Activated B cell treated with CpG ODN at 0.5 μM for 24 hours (primary cell): ENCODE data around the gene CDK14. TPM values are rescaled to one million over a fixed set of nuclear protein-coding genes. Genes with fewer than 3 reads are reported as not detected.

Experiments used
- ATAC-seq: fragments of 200-7000 bp; cut with Tn5 transposase; one replicate; pipeline ENCODE4 v1.10.0; 2021; ENCODE audit warnings: low read depth, mild to moderate bottlenecking, moderate library complexity
- CTCF ChIA-PET: fragments of 350-600 bp; sonication (Branson Sonifier 250); formaldehyde crosslinking; loops from one replicate; lab custom pipeline; 2021; ENCODE audit warnings: antibody characterized with exemption; lab: Charles Lee
- POLR2A ChIA-PET: fragments of 350-600 bp; sonication (Branson Sonifier 250); formaldehyde crosslinking; loops from one replicate; lab custom pipeline; 2021; ENCODE audit warnings: antibody characterized with exemption; lab: Charles Lee
- DNase-seq: peaks from one replicate; pipeline ENCODE4 v3.0.0; 2022
- H3K27ac Mint-ChIP-seq: one replicate; pipeline ENCODE4 v1.8.0; 2020; ENCODE audit warnings: mixed read lengths
- H3K27me3 Mint-ChIP-seq: one replicate; pipeline ENCODE4 v1.8.0; 2021; ENCODE audit warnings: mixed read lengths
- H3K36me3 Mint-ChIP-seq: one replicate; pipeline ENCODE4 v1.8.0; 2021; ENCODE audit warnings: low read depth, mixed read lengths
- H3K4me1 Mint-ChIP-seq: one replicate; pipeline ENCODE4 v1.8.0; 2021; ENCODE audit warnings: mixed read lengths
- H3K4me3 Mint-ChIP-seq: one replicate; pipeline ENCODE4 v1.8.0; 2020; ENCODE audit warnings: mild to moderate bottlenecking, mixed read lengths
- H3K9me3 Mint-ChIP-seq: one replicate; pipeline ENCODE4 v1.8.0; 2020; ENCODE audit warnings: mixed read lengths
- intact Hi-C: fragments of 100-400 bp; cut with micrococcal nuclease; formaldehyde crosslinking; loops from one replicate; pipeline ENCODE4 v1.15.1; 2024
- total RNA-seq: library from RNA; stranded (reverse); gene quantifications from 2 replicates; pipeline ENCODE4 v1.2.3, GENCODE V29; 2022
- TF ChIP-seq, protein P1 (sequence below): fragments of 200-600 bp; IDR thresholded peaks from one replicate; pipeline ENCODE4 v1.8.0; 2022; ENCODE audit warnings: antibody characterized with exemption, mild to moderate bottlenecking

The CDK14 gene
- total RNA-seq, 1 donor from 2014 or later: 140 TPM

DNA sequence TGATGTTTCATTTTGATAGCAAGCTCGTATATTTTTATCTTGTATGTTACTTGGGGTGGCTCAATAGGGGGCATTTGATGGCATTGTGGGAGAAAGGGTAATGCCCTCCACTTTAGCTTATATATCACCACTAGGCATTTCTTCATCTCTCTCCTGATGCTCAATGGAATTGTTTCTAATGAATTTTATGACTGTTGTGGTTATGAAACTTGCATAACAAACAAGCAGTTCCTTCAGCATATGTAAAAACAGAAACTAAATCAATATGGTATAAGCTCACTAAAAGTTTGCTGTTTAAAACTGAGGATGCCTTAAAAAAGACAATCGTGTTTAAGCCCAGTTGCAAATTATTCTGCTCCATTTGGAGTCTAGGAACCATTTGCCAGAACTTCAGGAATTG lies 75.5 kb downstream of the CDK14 start:
- Mint-ChIP-seq H3K4me1 (peaks cover 16% of the 10 kb centered on the region), H3K27ac (no peak overlapping the region), H3K27me3 (no peaks in the 10 kb centered on the region), H3K9me3 (no peaks in the 10 kb centered on the region), H3K4me3 (no peak overlapping the region), H3K36me3 (no peaks in the 10 kb centered on the region)
- intact Hi-C loops: no loop called here
- DNase-seq (no peak), ATAC-seq (no peak)
- ChIA-PET CTCF (interaction anchor here (0.8 to 1.6 kb wide), 2 partner anchors 9 to 120 kb away, joined by 3 read pairs; no protein-coding TSS in a partner anchor), POLR2A (interaction anchor here (0.7 kb wide), 2 partner anchors 36 to 91 kb away, joined by 3 to 4 read pairs; no protein-coding TSS in a partner anchor)
- TF ChIP-seq, protein P1, sequence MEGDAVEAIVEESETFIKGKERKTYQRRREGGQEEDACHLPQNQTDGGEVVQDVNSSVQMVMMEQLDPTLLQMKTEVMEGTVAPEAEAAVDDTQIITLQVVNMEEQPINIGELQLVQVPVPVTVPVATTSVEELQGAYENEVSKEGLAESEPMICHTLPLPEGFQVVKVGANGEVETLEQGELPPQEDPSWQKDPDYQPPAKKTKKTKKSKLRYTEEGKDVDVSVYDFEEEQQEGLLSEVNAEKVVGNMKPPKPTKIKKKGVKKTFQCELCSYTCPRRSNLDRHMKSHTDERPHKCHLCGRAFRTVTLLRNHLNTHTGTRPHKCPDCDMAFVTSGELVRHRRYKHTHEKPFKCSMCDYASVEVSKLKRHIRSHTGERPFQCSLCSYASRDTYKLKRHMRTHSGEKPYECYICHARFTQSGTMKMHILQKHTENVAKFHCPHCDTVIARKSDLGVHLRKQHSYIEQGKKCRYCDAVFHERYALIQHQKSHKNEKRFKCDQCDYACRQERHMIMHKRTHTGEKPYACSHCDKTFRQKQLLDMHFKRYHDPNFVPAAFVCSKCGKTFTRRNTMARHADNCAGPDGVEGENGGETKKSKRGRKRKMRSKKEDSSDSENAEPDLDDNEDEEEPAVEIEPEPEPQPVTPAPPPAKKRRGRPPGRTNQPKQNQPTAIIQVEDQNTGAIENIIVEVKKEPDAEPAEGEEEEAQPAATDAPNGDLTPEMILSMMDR: no peak

DNA sequence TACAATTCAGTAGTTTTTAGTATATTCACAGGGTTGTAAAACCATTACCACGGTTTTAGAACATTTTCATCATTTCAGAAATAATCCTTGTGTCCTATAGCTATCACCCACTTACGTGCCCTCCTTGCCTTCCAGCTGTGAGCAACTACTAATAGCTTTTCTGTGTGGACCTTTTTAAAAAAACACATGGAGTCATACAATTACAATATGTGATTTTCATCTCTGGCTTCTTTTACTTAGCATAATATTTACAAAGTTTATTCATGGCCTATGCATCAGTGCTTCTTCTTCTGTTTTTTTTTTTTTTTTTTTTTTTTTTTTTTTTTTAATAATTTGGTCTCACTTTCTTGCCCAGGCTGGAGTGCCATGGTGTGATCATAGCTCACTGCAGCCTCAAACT lies 76.1 kb downstream of the CDK14 start:
- TF ChIP-seq, protein P1: no peak
- intact Hi-C loops: no loop called here
- Mint-ChIP-seq H3K4me3 (no peak overlapping the region), H3K9me3 (no peaks in the 10 kb centered on the region), H3K27ac (no peak overlapping the region), H3K36me3 (no peaks in the 10 kb centered on the region), H3K4me1 (peaks cover 16% of the 10 kb centered on the region), H3K27me3 (no peaks in the 10 kb centered on the region)
- ChIA-PET CTCF (interaction anchor here (0.8 kb wide), 1 partner anchor 120 kb away, joined by 3 read pairs; no protein-coding TSS in a partner anchor), POLR2A (interaction anchor here (0.6 kb wide), 1 partner anchor 17 kb away, joined by 3 read pairs; no protein-coding TSS in a partner anchor)
- ATAC-seq: no peak
- no peak for DNase-seq

DNA sequence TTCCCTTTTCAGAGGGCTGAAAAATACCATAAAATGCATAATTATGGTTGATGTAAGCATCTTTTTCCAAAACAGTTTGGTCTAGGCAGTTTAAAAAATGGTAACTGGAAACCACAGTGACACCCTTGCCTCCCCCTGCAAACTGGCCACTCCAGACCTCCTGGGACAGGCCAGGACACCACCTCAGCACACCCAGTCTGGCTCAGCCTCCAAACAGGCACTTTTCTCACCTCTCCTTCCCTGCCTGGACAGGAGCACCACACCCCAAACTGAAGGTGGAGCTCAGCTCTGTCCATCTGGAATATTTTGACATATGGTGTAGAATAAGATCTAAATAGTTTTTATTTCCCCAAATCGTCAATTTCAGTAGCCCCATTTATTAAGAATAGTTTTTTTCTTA lies 78.5 kb downstream of the CDK14 start:
- Mint-ChIP-seq H3K9me3 (no peaks in the 10 kb centered on the region), H3K4me3 (no peak overlapping the region), H3K4me1 (peaks cover 18% of the 10 kb centered on the region), H3K27me3 (no peaks in the 10 kb centered on the region), H3K36me3 (no peaks in the 10 kb centered on the region), H3K27ac (no peak overlapping the region)
- ATAC-seq (no peak), DNase-seq (no peak)
- ChIA-PET POLR2A (no interaction called here), CTCF (no interaction called here)
- intact Hi-C loops: no loop called here
- TF ChIP-seq, protein P1: no peak

DNA sequence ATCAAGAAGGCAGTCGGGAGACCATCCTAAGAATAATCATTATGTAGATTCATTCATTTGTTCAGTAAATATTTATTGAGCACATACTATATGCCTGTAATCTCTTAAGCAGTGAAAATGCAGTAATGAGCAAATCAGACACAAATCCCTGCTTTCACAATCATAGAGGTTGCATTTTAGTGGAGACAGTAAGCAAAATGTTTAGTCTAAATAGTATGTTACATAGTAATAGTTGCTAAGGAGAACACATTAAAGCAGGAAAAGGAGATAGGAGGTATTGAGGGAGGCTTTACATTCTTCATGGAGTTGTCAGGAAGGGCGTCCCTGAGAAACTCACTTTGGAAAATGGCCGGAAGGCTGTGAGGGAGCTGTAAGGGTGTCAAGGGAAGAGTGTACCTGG lies 79.9 kb downstream of the CDK14 start:
- TF ChIP-seq, protein P1: no peak
- intact Hi-C loops: no loop called here
- H3K27me3 Mint-ChIP-seq: no peaks in the 10 kb centered on the region
- H3K27ac Mint-ChIP-seq: no peak overlapping the region
- no peak overlapping the region for H3K4me3 Mint-ChIP-seq
- ATAC-seq (no peak), DNase-seq (no peak)
- peaks cover 13% of the 10 kb centered on the region for H3K4me1 Mint-ChIP-seq
- no peaks in the 10 kb centered on the region for H3K9me3 Mint-ChIP-seq
- ChIA-PET CTCF (no interaction called here), POLR2A (no interaction called here)
- H3K36me3 Mint-ChIP-seq: no peaks in the 10 kb centered on the region

DNA sequence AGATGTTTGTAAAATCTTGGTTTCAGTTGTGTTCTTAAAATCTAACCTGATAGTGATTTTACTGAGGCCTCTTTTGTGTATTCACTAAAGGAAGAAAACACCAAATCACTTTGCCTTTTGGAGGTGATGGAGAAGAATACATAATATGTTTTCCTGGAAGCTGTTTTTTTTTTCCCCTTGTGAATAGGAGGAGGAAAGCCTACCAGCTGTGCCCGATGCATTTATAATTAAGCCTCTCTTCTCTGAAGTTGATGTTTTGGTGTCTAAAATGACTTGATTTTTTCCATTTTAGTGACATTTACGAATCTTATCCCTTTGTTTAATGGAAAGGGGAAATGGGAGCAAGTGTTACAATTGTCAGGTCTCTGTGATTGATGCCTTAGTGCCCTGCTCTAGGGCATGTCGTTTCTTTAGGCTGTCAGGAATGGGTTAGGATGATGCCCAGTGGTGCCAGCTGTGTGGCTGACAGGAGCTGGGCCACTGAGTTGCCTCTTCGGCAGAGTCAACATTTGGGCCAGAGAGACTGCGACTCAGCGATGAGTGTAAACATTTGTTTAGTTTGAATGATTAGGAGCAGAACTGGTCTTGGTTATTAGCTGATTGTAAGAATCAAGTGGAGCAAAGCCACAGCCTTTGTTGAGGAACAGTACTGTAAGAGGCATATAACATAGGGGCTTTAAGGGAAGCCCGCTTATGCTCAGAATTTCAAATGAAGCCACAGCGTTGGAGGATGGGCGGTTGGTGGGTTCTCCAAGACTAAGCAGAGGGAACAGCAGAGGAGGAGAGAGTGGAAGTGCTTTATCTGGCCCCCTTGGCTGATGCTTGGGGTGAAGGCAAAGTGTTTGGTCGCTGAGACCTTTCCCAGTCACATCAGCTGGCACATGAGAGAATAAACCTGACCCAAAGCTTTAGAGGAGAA lies 81.6 kb downstream of the CDK14 start:
- Mint-ChIP-seq H3K4me3 (no peak overlapping the region), H3K27me3 (no peaks in the 10 kb centered on the region), H3K36me3 (no peaks in the 10 kb centered on the region), H3K27ac (no peak overlapping the region), H3K9me3 (no peaks in the 10 kb centered on the region), H3K4me1 (peaks cover 9% of the 10 kb centered on the region)
- ChIA-PET POLR2A (no interaction called here), CTCF (no interaction called here)
- ATAC-seq: no peak
- intact Hi-C loops: no loop called here
- no peak for DNase-seq
- TF ChIP-seq, protein P1: no peak
